Keratinocyte (primary cell): ENCODE results near the gene KLK11.

Source experiments
- EZH2 ChIP-seq: IDR thresholded peaks from one replicate; pipeline ENCODE4 v1.6.1; 2012; ENCODE audit warnings: inconsistent platforms, mild to moderate bottlenecking, low read length, moderate library complexity
- TF ChIP-seq, protein P1 (sequence below), 3 experiments: IDR thresholded peaks in 1 of 3; conservative IDR thresholded peaks in 1 of 3; optimal IDR thresholded peaks in 1 of 3; 2 replicates in 2 of 3; 3 replicates in 1 of 3; pipeline versions ENCODE3 to v1.5.1; 2011; ENCODE audit warnings: low read length in 3 of 3, mild to moderate bottlenecking in 3 of 3, moderate library complexity in 2 of 3, control low read depth in 1 of 3, inconsistent platforms in 1 of 3; ENCODE audit not compliant: insufficient read depth in 2 of 3; ENCODE audit errors: extremely low read depth in 1 of 3

DNA sequence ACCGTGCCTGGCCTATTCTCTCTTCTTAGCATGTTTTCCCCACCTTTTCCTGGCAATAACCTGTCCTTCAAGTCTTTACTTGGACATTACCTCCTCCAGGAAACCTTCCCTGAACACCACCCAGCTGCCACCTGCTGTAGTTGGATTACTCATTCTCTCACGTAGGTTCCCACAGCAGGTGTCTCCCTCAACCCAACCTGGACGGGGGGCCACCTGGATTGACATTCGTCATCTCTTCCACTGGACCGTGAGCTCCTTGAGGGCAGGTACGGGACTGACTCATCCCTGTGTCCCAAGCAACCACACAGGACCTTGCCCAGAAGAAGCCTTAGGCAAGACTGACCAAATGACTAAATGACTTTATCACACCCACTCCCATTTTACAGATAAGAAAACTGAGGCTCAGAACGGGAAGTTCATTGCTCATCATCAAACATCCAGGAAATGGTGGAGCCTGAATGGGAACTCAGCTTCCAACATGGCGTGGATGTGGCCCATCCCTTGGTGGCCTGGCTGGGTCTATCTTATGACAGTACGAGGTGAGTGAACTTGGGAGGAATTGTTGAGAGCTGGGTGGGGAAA lies 53.5 kb downstream of the KLK11 start:
- TF ChIP-seq, protein P1, sequence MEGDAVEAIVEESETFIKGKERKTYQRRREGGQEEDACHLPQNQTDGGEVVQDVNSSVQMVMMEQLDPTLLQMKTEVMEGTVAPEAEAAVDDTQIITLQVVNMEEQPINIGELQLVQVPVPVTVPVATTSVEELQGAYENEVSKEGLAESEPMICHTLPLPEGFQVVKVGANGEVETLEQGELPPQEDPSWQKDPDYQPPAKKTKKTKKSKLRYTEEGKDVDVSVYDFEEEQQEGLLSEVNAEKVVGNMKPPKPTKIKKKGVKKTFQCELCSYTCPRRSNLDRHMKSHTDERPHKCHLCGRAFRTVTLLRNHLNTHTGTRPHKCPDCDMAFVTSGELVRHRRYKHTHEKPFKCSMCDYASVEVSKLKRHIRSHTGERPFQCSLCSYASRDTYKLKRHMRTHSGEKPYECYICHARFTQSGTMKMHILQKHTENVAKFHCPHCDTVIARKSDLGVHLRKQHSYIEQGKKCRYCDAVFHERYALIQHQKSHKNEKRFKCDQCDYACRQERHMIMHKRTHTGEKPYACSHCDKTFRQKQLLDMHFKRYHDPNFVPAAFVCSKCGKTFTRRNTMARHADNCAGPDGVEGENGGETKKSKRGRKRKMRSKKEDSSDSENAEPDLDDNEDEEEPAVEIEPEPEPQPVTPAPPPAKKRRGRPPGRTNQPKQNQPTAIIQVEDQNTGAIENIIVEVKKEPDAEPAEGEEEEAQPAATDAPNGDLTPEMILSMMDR (optimal IDR thresholded peaks at IDR 0.05 in 1 of 3, IDR thresholded peaks at IDR 0.05 in 1 of 3, conservative IDR thresholded peaks at IDR 0.05 in 1 of 3; ENCODE audit: extremely low read depth in 1 of 3, insufficient read depth in 2 of 3, low read length in 3 of 3), result no peak
- TF ChIP-seq EZH2, result no peak
